NCI-H2171 treated with DMSO at 0.1 percent for 48 hours (cell line): ENCODE measurements around the gene SLC2A2.
A peak's percentile ranks its signal among the peaks of the same experiment; 100 is the strongest.

ENCODE experiments used
- DNase-seq: peaks from one replicate; lab custom pipeline; 2025; lab: John Stamatoyannopoulos, UW

Gene SLC2A2

GRCh38 chr3:171026597-171027293 is at the start of gene SLC2A2:
TSS of gene SLC2A2 (minus strand) at chr3:171026720. CDS start at chr3:171026670, 50 bp downstream.
- DNase-seq, result no peak

- no peak for DNase-seq
Measured at GRCh38 chr3:171072432-171072831, 45.9 kb upstream of the SLC2A2 start.

DNA sequence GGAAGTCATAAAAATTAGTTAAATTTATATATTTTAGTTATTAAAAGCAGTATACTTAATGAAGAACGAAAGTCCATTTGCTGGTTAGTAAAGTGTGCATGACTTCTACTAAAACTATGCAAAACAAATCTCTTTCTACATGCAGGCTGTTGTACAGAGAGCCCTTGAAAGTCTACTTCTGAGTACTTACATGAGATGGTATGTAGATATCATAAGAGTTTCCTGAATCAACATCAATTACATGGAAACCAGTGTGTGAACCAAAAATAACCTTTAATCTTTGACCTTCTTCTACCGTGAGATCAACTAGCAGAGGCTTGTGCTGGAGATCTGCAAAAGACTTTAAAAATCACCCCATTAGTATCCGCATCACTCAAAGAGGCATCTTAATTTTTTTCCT is 42.1 kb upstream of the SLC2A2 start:
- no peak for DNase-seq

- no peak for DNase-seq
Measured at GRCh38 chr3:171066206-171066605, 39.7 kb upstream of the SLC2A2 start.

DNA sequence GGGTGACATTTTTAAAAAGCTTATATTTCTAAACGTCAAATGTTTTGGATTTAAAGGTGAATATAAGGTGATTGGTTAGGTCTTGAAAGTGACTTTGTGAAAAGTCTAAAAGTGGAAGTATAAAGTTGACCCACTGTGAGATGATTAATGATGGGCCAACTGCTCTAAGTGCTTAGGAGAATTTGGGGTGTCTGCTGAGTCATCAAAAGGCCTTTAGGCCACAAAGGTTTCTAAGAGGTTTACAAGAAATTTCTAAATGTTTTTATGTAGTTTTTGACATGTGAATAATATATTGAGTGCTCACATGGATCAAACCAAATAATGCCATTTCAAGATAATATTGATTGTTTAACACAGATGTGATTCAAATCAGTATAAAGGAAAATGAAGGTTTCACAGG is 39.2 kb upstream of the SLC2A2 start:
- DNase-seq, result no peak

GRCh38 chr3:171064461-171064860 is 37.9 kb upstream of the SLC2A2 start:
- no peak for DNase-seq

- no peak for DNase-seq
Measured at GRCh38 chr3:171061749-171062148, 35.2 kb upstream of the SLC2A2 start.

GRCh38 chr3:171059978-171060377 is 33.5 kb upstream of the SLC2A2 start:
- no peak for DNase-seq

GRCh38 chr3:171058873-171059603 is 32.5 kb upstream of the SLC2A2 start:
- no peak for DNase-seq

DNA sequence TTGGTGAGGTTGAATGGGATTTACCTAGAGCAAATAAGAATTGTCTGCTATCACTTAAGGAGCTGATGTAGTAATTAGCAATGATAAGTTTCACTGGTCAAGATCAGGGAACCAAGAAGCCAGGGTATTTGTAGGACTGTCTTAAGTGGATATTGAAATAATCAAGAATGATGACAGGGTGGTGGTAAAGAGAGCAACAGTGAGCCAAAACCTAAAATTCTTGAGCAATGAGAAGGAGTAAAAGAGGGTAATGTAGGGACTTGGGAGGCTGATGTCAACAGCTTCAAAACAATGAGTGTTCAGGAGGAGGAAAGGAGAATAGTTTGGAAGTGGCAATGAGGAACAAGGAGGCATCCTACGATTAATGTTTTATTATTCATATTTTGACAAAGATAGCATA is 31.5 kb upstream of the SLC2A2 start:
- DNase-seq, result no peak

- no peak for DNase-seq
Measured at GRCh38 chr3:171057072-171057471, 30.6 kb upstream of the SLC2A2 start.

DNA sequence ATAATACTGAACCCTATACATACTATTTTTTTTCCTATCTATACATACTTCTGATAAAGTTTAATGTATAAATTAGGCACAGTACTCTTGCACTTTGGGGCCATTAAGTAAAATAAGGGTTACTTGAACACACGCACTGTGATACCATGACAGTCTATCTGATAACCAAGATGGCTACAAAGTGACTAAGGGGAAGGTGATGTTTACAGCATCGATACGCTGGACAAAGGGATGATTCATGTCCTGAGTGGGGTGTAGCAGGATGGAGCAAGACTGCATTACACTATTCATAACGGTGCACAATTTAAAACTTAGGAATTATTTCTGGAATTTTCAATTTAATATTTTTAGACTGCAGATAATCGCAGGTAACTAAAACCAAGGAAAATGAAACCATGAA is 30.0 kb upstream of the SLC2A2 start:
- DNase-seq, result no peak

GRCh38 chr3:171055336-171056178 is 29.0 kb upstream of the SLC2A2 start:
- DNase-seq, result no peak

- DNase-seq, result no peak
Measured at GRCh38 chr3:171054921-171055320, 28.4 kb upstream of the SLC2A2 start.

- DNase-seq, result no peak
Measured at GRCh38 chr3:171054231-171054630, 27.7 kb upstream of the SLC2A2 start.

DNA sequence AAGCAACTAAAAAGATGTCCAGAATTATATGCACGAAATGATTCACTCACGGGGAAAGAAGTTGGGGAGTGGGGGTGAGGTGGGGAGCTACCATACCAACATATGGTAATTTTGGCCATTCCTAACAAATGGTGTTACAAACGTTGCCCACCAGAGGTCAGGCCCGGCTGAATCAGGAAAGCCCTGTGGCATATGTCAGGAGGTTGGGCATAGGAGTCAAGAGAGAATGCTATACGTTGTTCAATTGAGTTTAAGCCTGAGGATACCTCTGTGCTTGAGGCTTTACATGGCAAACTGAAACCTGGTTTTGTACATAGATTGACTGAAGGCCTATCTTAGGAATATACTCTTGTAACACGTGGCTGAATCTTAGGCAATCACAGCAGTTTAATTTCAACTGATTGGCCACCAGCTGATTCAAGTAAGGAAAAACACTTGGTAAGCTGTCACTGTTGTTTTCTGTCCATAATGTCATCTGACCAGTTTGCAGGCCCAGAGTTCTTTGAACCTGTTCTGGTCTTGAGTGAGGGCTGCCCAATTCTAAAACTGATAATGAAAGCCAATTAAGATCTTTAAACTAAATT is 23.4 kb upstream of the SLC2A2 start:
- DNase-seq, result peak; percentile 77

DNA sequence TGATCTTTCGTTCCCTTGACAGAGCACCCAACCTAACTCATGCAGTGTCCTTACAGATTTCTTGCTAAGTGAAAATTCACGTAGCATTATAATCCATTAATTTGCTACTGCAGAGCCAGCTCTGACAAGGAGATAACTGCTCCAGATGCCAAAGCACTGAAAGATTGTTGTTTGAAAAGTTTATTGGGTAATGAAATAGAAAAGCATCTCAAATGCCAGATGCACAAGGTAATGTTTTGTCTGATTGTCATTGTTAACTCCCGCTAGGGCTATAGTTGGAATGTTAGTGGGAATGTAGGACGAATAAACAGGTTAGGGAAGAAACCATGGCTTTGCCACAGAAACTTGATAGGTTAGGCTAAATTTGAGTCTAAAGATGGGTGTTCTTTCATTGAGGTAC is 20.2 kb upstream of the SLC2A2 start:
- DNase-seq, result no peak

- no peak for DNase-seq
Measured at GRCh38 chr3:171044835-171045793, 18.6 kb upstream of the SLC2A2 start.

- DNase-seq, result no peak
Measured at GRCh38 chr3:171044384-171044783, 17.9 kb upstream of the SLC2A2 start.

DNA sequence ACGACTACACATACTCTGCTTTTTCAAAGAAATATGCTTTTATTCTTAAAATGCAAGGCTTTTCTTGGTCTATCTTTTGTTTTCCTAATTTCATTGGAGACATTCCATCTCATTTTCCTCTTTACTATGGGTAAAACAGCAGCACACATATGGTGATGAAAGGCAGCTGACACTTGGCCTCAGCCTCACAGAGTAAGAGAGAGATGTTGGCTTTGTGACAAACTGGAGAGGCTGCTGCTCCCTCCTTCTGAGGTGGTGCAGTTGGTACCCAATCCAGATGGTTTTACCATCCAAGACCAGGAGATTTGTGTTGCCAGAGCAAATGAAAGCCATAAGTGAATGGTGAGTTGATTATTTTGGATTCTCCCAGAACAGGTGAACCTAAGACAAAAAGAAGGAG is 13.2 kb upstream of the SLC2A2 start:
- DNase-seq, result peak; percentile 59

- no peak for DNase-seq
Measured at GRCh38 chr3:171038342-171038741, 11.8 kb upstream of the SLC2A2 start.
